Fibroblast of the aortic adventitia (primary cell): ENCODE results near the gene RXRA. TPM values are rescaled to one million over a fixed set of nuclear protein-coding genes. Genes with fewer than 3 reads are reported as not detected.

Experiments
- DNase-seq: peaks from one replicate; pipeline ENCODE4 v3.0.0-alpha.2; 2010; ENCODE audit warnings: low read depth
- H3K4me3 ChIP-seq: 2 replicates; pipeline ENCODE4 v1.5.1; 2011; ENCODE audit warnings: low read depth, mild to moderate bottlenecking, control low read depth, low read length, moderate library complexity
- CTCF ChIP-seq: IDR thresholded peaks from 2 replicates; pipeline ENCODE4 v1.5.1; 2011; ENCODE audit warnings: mild to moderate bottlenecking, low read length, control low read depth, inconsistent platforms; ENCODE audit not compliant: insufficient read depth
- total RNA-seq: library from RNA; depleted of rRNA; stranded (reverse); fragments of >200 nt; gene quantifications from 2 replicates; pipeline ENCODE4 v1.2.3, GENCODE V29; 2012; ENCODE audit warnings: low replicate concordance

Gene RXRA
- total RNA-seq, 1 donor: 20.9 TPM

GRCh38 chr9:134475011-134475790 lies 148.9 kb downstream of the RXRA start:
- peak; percentile 22 for TF ChIP-seq CTCF
- DNase-seq: peak; percentile 89
- H3K4me3 ChIP-seq: no peak overlapping the region

GRCh38 chr9:134476272-134476941 lies 150.2 kb downstream of the RXRA start:
- TF ChIP-seq CTCF: no peak
- DNase-seq: no peak
- H3K4me3 ChIP-seq: no peak overlapping the region

- TF ChIP-seq CTCF: no peak
- DNase-seq: no peak
- H3K4me3 ChIP-seq: no peak overlapping the region
Observed at GRCh38 chr9:134476942-134477335, 150.7 kb downstream of the RXRA start.

- no peak for DNase-seq
- no peak for TF ChIP-seq CTCF
- no peak overlapping the region for H3K4me3 ChIP-seq
Observed at GRCh38 chr9:134477342-134477925, 151.2 kb downstream of the RXRA start.

- H3K4me3 ChIP-seq: no peak overlapping the region
- no peak for TF ChIP-seq CTCF
- DNase-seq: no peak
Observed at GRCh38 chr9:134477927-134478326, 151.7 kb downstream of the RXRA start.

GRCh38 chr9:134481762-134482161 lies 155.5 kb downstream of the RXRA start:
- no peak overlapping the region for H3K4me3 ChIP-seq
- no peak for DNase-seq
- TF ChIP-seq CTCF: no peak
